AG09309 (cell line): ENCODE measurements around the gene PSMA5.

Source experiments
- DNase-seq: peaks from one replicate; pipeline ENCODE4 v3.0.0-alpha.2; 2010; ENCODE audit warnings: low read depth
- H3K4me3 ChIP-seq: 2 replicates; pipeline ENCODE4 v1.5.1; 2011; ENCODE audit warnings: mild to moderate bottlenecking, low read depth, low read length, moderate library complexity; ENCODE audit not compliant: control insufficient read depth
- TF ChIP-seq, protein P1 (sequence below): IDR thresholded peaks from 2 replicates; pipeline ENCODE4 v1.5.1; 2011; ENCODE audit warnings: mild to moderate bottlenecking, low read depth, low read length, inconsistent platforms; ENCODE audit not compliant: insufficient read depth, control insufficient read depth; ENCODE audit errors: missing control alignments

PSMA5 gene

DNA sequence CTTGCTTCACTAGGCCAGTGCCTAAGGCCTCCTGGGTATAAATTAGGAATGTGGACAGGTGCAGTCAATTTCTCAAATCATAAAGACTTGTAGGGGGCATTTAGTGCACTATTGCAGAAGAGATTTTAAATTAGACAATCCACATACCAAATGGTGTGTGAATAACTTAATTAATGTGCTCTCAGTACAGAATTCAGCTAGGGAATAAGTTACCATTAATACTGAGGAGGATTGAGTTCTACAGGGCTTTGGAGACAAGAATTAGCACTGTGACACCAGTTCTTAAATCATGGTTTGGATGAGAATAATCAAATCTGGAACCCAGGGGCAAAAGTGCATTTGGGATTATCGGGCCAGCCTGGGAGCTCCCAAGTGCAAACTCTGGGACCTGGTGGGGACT lies 41.8 kb upstream of the PSMA5 start:
- TF ChIP-seq, protein P1, sequence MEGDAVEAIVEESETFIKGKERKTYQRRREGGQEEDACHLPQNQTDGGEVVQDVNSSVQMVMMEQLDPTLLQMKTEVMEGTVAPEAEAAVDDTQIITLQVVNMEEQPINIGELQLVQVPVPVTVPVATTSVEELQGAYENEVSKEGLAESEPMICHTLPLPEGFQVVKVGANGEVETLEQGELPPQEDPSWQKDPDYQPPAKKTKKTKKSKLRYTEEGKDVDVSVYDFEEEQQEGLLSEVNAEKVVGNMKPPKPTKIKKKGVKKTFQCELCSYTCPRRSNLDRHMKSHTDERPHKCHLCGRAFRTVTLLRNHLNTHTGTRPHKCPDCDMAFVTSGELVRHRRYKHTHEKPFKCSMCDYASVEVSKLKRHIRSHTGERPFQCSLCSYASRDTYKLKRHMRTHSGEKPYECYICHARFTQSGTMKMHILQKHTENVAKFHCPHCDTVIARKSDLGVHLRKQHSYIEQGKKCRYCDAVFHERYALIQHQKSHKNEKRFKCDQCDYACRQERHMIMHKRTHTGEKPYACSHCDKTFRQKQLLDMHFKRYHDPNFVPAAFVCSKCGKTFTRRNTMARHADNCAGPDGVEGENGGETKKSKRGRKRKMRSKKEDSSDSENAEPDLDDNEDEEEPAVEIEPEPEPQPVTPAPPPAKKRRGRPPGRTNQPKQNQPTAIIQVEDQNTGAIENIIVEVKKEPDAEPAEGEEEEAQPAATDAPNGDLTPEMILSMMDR, result no peak
- DNase-seq, result no peak
- no peak overlapping the region for H3K4me3 ChIP-seq

DNA sequence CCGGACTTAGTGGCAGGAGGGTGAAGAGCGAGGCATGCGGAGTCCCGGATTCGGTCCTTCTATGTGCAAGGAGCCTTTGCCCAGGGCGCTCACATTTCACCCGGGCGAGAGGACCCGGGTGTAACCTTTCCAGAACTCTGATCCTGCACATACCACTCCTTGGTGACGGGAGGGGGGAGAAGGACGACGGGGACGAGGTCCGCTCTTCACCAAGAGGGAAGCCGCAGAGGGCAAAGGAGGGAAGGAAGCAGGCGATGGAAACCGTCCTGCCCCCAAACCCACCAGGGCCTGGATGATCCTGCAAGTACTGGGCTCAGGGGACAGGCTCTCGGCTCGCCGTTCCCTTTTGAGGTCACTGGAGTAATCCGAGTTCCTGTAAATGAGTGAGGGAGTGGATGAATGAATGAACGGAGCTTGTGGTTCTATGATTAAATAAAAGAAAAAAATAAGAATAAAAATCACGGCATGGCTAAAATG lies 41.1 kb upstream of the PSMA5 start:
- DNase-seq, result no peak
- TF ChIP-seq, protein P1, result no peak
- peak overlapping the region; percentile 72 for H3K4me3 ChIP-seq

DNA sequence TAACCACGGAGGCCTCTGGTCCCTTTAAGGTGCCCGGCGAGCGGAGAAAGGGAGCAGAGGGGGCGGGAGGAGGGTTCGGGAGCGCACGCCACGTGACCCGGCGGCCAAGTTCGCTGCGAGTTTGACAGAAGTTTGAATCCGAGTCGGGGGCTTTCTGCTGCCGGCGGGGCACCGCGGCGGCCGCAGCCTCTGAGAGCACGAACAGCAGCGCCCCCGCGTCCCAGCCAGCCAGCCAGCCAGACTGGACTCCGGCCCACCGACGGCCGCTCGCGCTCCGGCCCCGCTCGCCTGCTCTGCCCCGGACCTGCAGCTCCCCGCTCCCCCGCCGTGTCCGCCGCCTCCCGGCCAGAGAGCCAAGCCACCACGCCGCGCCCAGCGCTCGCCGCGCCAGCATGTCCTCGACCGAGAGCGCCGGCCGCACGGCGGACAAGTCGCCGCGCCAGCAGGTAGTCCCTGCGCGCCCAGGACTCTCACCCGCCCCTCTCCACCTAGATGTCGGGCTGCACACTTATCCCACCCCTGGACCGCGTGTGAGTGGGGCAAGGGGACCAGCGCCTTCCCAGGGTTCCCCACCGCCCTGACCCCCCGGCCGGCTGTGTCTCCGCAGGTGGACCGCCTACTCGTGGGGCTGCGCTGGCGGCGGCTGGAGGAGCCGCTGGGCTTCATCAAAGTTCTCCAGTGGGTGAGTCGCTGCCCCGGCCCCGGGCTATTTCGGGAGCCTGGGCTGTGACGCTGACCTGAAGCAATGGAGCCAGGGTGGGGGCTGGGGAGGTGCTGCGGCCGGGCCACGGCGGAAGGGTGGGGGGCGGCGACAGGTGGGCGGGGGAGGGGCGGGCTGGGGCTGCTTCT lies 40.4 kb upstream of the PSMA5 start, which contains the start of gene SYPL2:
Gene SYPL2, plus strand, starts transcription at position 95 of the 849 bp plus-strand sequence. Its CDS starts 298 bp downstream, at position 393.
- DNase-seq, result no peak
- TF ChIP-seq, protein P1, result no peak
- peak within 1 kb of the TSS; percentile 72 for H3K4me3 ChIP-seq

DNA sequence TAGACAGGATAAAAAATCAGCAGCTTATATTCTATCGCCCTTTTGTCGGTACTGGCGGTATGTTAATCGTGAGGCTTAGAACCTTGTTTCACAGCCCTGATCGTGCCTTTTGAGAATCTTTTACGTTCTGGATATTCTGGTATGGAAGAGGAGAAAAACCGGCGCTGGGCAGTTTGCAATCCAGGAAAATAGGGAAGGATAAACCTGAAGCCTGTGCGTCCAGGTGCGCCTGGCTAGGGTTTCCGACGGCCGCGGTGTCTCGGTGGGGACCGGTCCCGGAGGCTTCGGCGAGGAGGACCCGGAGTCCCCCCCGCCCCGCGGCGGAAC lies 39.8 kb upstream of the PSMA5 start:
- TF ChIP-seq, protein P1, result no peak
- peak overlapping the region; percentile 72 for H3K4me3 ChIP-seq
- DNase-seq, result no peak

DNA sequence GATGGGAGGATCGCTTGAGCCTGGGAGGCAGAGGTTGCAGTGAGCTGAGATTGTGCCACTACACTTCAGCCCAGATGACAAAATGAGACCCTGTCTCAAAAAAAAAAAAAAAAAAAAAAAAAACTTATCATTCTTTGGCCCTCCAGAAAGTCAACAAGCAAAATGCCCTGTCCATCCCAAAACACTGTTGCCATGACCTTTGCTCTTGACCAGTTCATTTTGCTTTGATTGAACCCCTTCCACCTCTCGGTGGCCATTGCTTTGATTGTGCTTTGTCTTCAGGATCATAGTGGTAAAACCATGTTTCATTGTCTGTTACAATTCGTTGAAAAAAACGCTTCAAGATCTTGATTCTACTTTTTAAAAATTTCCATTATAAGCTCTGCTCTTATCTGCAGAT lies 31.6 kb upstream of the PSMA5 start:
- DNase-seq, result no peak
- H3K4me3 ChIP-seq, result no peak overlapping the region
- TF ChIP-seq, protein P1, result no peak

DNA sequence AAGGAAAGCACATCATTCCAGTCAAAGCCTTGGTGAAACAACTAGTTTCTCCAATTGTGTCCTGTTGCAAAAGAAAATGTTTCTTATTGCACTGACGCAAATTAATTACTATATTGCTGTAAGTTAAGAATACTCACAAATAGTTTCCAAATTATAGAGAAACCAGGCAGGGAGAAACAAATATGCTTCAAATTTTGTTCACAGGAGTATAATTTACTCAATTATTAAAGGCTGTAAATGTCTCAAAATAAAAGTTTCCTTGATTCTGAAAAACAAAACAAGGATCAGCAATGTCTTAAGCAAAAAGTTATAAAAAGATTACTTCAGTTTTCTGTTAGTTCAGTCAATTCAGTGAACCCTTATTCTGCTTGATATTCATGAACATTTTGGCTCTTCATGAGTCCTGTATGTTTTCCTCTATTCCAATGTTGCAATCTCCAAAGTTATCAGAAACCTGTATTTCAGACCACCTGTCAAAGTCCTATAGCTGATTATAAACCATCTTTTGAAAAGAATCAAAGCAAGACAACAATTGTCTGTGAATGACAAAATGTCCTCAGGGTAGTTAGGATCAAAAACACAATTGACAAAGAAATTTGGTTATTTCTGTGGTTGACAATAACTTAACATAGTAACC lies 28.4 kb upstream of the PSMA5 start:
- TF ChIP-seq, protein P1, result no peak
- no peak for DNase-seq
- no peak overlapping the region for H3K4me3 ChIP-seq
